HCT116 (cell line): Measurements from ENCODE around the gene ADPGK. TPM values are rescaled to one million over a fixed set of nuclear protein-coding genes. Genes with fewer than 3 reads are reported as not detected.

ENCODE experiments used
- ATAC-seq: fragments of 200-7000 bp; cut with Tn5 transposase; 2 replicates; pipeline ENCODE4 v1.9.1; 2020; ENCODE audit warnings: mild to moderate bottlenecking, moderate library complexity
- BruUV-seq: library from RNA; stranded (reverse); fragments of 400-500 nt; replicated peaks from 2 replicates; lab custom pipeline; 2021; lab: Mats Ljungman, UMichigan
- CTCF ChIA-PET: fragments of 300-600 bp; sonication (Branson Sonifier 250); formaldehyde crosslinking; loops from one replicate; lab custom pipeline; 2021; ENCODE audit warnings: antibody characterized with exemption; lab: Charles Lee
- POLR2A ChIA-PET: fragments of 300-600, 350-600 bp; sonication (Branson Sonifier 250); formaldehyde crosslinking; loops from one replicate; lab custom pipeline; 2021; ENCODE audit warnings: antibody characterized with exemption; lab: Charles Lee
- RAD21 ChIA-PET, 2 experiments: fragments of 300-600 bp; sonication (Branson Sonifier 250); formaldehyde crosslinking; loops; one replicate each; lab custom pipeline; 2023; ENCODE audit warnings: low total read pairs in 2 of 2; ENCODE audit not compliant: uncharacterized antibody in 2 of 2, unreplicated experiment in 2 of 2, low non-redundant PET in 1 of 2; lab: Charles Lee
- DNase-seq: peaks from one replicate; pipeline ENCODE4 v3.0.0-alpha.2; 2010; ENCODE audit warnings: low read depth, low spot score
- H2AFZ ChIP-seq: fragments of 200-600 bp; shearing (Covaris generic), sonication (generic); 2 replicates; pipeline ENCODE4 v1.6.1; 2017; ENCODE audit warnings: low read depth, mixed run types, mixed read lengths, antibody characterized with exemption, low read length; ENCODE audit not compliant: poor library complexity, severe bottlenecking
- H3K27ac ChIP-seq: 2 replicates; pipeline ENCODE4 v1.5.1; 2012; ENCODE audit warnings: low read depth, low read length
- H3K27me3 ChIP-seq: fragments of 200-600 bp; sonication (generic); 2 replicates; pipeline ENCODE4 v1.6.1; 2016; ENCODE audit warnings: mixed run types, low read length, mixed read lengths; ENCODE audit not compliant: insufficient read depth
- H3K36me3 ChIP-seq, 2 experiments: fragments of 200-500 bp in 1 of 2; fragments of 200-600 bp in 1 of 2; sonication (Bioruptor generic) in 1 of 2; sonication (generic) in 1 of 2; 2 replicates each; pipeline versions ENCODE4 v1.5.1 to v1.6.1; 2014 to 2016; ENCODE audit warnings: low read length in 2 of 2, inconsistent platforms in 1 of 2, mixed read lengths in 1 of 2, mixed run types in 1 of 2; ENCODE audit not compliant: insufficient read depth in 2 of 2, control insufficient read depth in 1 of 2
- H3K4me1 ChIP-seq, 2 experiments: fragments of 200-600 bp in 1 of 2; sonication (generic) in 1 of 2; 2 replicates each; pipeline versions ENCODE4 v1.5.1 to v1.6.1; 2012 to 2017; ENCODE audit warnings: low read length in 2 of 2, inconsistent platforms in 1 of 2, mild to moderate bottlenecking in 1 of 2, mixed read lengths in 1 of 2, mixed run types in 1 of 2, moderate library complexity in 1 of 2; ENCODE audit not compliant: insufficient read depth in 2 of 2, control insufficient read depth in 1 of 2
- H3K4me2 ChIP-seq: fragments of 200-600 bp; sonication (generic); 2 replicates; pipeline ENCODE4 v1.6.1; 2017; ENCODE audit warnings: mixed run types, low read length, mixed read lengths
- H3K4me3 ChIP-seq, 2 experiments: fragments of 200-600 bp in 1 of 2; sonication (generic) in 1 of 2; replicated peaks in 1 of 2; 2 replicates each; pipeline ENCODE4 v1.5.1; 2011 to 2016; ENCODE audit warnings: low read length in 2 of 2, control low read depth in 1 of 2, low read depth in 1 of 2, mild to moderate bottlenecking in 1 of 2, mixed read lengths in 1 of 2, mixed run types in 1 of 2
- H3K79me2 ChIP-seq: fragments of 200-600 bp; sonication (generic); 2 replicates; pipeline ENCODE4 v1.6.1; 2017; ENCODE audit warnings: mild to moderate bottlenecking, mixed run types, low read length, moderate library complexity, mixed read lengths; ENCODE audit not compliant: insufficient read depth
- H3K9ac ChIP-seq: fragments of 200-600 bp; sonication (generic); 2 replicates; pipeline ENCODE4 v1.6.1; 2016; ENCODE audit warnings: low read length, mixed read lengths
- H3K9me2 ChIP-seq: fragments of 200-600 bp; sonication (generic), shearing (Covaris generic); 2 replicates; pipeline ENCODE4 v1.6.1; 2017; ENCODE audit warnings: mixed run types, mild to moderate bottlenecking, moderate library complexity; ENCODE audit not compliant: insufficient read depth
- H3K9me3 ChIP-seq, 2 experiments: fragments of 200-500 bp in 1 of 2; fragments of 200-600 bp in 1 of 2; sonication (Bioruptor generic) in 1 of 2; sonication (generic) in 1 of 2; 2 replicates each; pipeline ENCODE4 v1.6.1; 2014 to 2017; ENCODE audit warnings: low read length in 2 of 2, mixed read lengths in 2 of 2, inconsistent platforms in 1 of 2, low read depth in 1 of 2, mild to moderate bottlenecking in 1 of 2, mixed run types in 1 of 2, moderate library complexity in 1 of 2; ENCODE audit not compliant: control insufficient read depth in 1 of 2, insufficient read depth in 1 of 2
- H4K20me1 ChIP-seq: fragments of 200-600 bp; sonication (generic), shearing (Covaris generic); 2 replicates; pipeline ENCODE4 v1.6.1; 2017; ENCODE audit warnings: mixed run types, mild to moderate bottlenecking, moderate library complexity; ENCODE audit not compliant: insufficient read depth
- CEBPB ChIP-seq: IDR thresholded peaks from 2 replicates; pipeline ENCODE4 v1.6.1; 2012; ENCODE audit warnings: low read depth
- EGR1 ChIP-seq: IDR thresholded peaks from 2 replicates; pipeline ENCODE4 v1.6.1; 2012; ENCODE audit warnings: low read depth
- EZH2 ChIP-seq: fragments of 200-600 bp; sonication (generic); IDR thresholded peaks from 2 replicates; pipeline ENCODE4 v1.6.1; 2017; ENCODE audit warnings: antibody characterized with exemption, mixed run types
- FOSL1 ChIP-seq: IDR thresholded peaks from 2 replicates; pipeline ENCODE4 v1.6.1; 2012; ENCODE audit warnings: low read depth
- JUND ChIP-seq: IDR thresholded peaks from 2 replicates; pipeline ENCODE4 v1.6.1; 2012
- RAD21 ChIP-seq: IDR thresholded peaks from 2 replicates; pipeline ENCODE4 v1.6.1; 2012; ENCODE audit warnings: low read depth, mild to moderate bottlenecking
- SIN3A ChIP-seq: IDR thresholded peaks from 2 replicates; pipeline ENCODE4 v1.6.1; 2012; ENCODE audit warnings: low read depth
- SRF ChIP-seq: IDR thresholded peaks from 2 replicates; pipeline ENCODE4 v1.6.1; 2012; ENCODE audit warnings: low read depth
- TCF7L2 ChIP-seq: IDR thresholded peaks from 2 replicates; pipeline ENCODE4 v1.7.0; 2011; ENCODE audit warnings: borderline replicate concordance, inconsistent platforms; ENCODE audit not compliant: insufficient read depth, insufficient read length; ENCODE audit errors: extremely low read depth
- ZFX ChIP-seq: fragments of 450-650 bp; IDR thresholded peaks from 2 replicates; pipeline ENCODE4 v1.6.1; 2017
- ZNF274 ChIP-seq: fragments of 200-500 bp; sonication (Bioruptor generic); IDR thresholded peaks from 2 replicates; pipeline ENCODE4 v1.6.1; 2014; ENCODE audit warnings: mild to moderate bottlenecking, low read depth, low read length, inconsistent platforms
- intact Hi-C: fragments of 100-400 bp; cut with micrococcal nuclease; formaldehyde crosslinking; loops from 2 replicates; pipeline ENCODE4 v1.10.0; 2022
- total RNA-seq: library from RNA; stranded (reverse); gene quantifications from one replicate; pipeline ENCODE4 v1.2.1, GENCODE V29; 2021; ENCODE audit not compliant: unreplicated experiment
- TF ChIP-seq, protein P1 (sequence below): IDR thresholded peaks from 2 replicates; pipeline ENCODE4 v1.6.1; 2011; ENCODE audit warnings: mild to moderate bottlenecking, low read length, moderate library complexity; ENCODE audit not compliant: insufficient replicate concordance; ENCODE audit errors: extremely low read depth
- TF ChIP-seq, protein P2 (sequence below): IDR thresholded peaks from 2 replicates; pipeline ENCODE4 v1.6.1; 2012
- TF ChIP-seq, protein P3 (sequence below): IDR thresholded peaks from 2 replicates; pipeline ENCODE4 v1.6.1; 2012
- TF ChIP-seq, protein P4 (sequence below): IDR thresholded peaks from 2 replicates; pipeline ENCODE4 v1.6.1; 2012; ENCODE audit warnings: low read depth

ADPGK gene
- total RNA-seq, 1 experiment from 2014 or later = 41.5 TPM

DNA sequence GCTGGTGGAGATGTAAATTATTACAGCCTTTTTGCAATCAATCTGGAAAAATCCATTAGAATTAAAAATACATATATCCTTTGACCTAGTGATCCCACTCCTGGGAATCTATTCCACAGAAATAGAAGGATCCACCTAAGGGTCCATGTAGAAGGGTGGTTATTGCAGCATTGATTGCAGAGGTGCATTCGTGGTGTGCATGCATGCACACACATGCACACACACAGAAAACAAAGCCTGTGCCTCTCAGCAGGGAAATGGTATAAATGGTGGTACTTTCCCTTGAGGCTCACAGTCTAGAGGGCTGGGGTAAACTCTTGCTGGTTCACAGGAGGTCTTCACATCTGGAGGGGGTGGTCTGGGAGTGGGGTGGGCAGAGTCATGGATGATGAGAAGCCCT lies 19.4 kb upstream of the ADPGK start:
- Histone ChIP-seq H3K9me3 (no peaks in the 10 kb centered on the region), H2AFZ (no peak overlapping the region), H3K79me2 (no peaks in the 10 kb centered on the region), H3K27ac (no peak overlapping the region), H3K4me3 (no peak overlapping the region), H3K9ac (no peak overlapping the region), H3K36me3 (no peaks in the 10 kb centered on the region), H3K4me1 (no peaks in the 10 kb centered on the region), H4K20me1 (no peaks in the 10 kb centered on the region), H3K4me2 (no peak overlapping the region), H3K9me2 (no peaks in the 10 kb centered on the region), H3K27me3 (peaks cover 6% of the 10 kb centered on the region; the same call in 1 of the 2 replicates)
- intact Hi-C loops = no loop called here
- CTCF ChIA-PET = interaction anchor here (1.4 kb wide), 1 partner anchor 438 kb away, joined by 3 read pairs; no protein-coding TSS in a partner anchor
- POLR2A ChIA-PET = no interaction called here
- RAD21 ChIA-PET = no interaction called here
- ATAC-seq (no peak), DNase-seq (no peak)
- TF ChIP-seq FOSL1 (no peak), JUND (no peak), RAD21 (no peak), SIN3A (no peak), ZNF274 (no peak), SRF (no peak), TCF7L2 (no peak), CEBPB (no peak), EGR1 (no peak), ZFX (no peak), EZH2 (no peak)
- TF ChIP-seq, protein P1, sequence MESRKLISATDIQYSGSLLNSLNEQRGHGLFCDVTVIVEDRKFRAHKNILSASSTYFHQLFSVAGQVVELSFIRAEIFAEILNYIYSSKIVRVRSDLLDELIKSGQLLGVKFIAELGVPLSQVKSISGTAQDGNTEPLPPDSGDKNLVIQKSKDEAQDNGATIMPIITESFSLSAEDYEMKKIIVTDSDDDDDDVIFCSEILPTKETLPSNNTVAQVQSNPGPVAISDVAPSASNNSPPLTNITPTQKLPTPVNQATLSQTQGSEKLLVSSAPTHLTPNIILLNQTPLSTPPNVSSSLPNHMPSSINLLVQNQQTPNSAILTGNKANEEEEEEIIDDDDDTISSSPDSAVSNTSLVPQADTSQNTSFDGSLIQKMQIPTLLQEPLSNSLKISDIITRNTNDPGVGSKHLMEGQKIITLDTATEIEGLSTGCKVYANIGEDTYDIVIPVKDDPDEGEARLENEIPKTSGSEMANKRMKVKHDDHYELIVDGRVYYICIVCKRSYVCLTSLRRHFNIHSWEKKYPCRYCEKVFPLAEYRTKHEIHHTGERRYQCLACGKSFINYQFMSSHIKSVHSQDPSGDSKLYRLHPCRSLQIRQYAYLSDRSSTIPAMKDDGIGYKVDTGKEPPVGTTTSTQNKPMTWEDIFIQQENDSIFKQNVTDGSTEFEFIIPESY = no peak
- TF ChIP-seq, protein P2, sequence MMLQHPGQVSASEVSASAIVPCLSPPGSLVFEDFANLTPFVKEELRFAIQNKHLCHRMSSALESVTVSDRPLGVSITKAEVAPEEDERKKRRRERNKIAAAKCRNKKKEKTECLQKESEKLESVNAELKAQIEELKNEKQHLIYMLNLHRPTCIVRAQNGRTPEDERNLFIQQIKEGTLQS = no peak
- TF ChIP-seq, protein P3, sequence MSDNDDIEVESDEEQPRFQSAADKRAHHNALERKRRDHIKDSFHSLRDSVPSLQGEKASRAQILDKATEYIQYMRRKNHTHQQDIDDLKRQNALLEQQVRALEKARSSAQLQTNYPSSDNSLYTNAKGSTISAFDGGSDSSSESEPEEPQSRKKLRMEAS = no peak
- TF ChIP-seq, protein P4, sequence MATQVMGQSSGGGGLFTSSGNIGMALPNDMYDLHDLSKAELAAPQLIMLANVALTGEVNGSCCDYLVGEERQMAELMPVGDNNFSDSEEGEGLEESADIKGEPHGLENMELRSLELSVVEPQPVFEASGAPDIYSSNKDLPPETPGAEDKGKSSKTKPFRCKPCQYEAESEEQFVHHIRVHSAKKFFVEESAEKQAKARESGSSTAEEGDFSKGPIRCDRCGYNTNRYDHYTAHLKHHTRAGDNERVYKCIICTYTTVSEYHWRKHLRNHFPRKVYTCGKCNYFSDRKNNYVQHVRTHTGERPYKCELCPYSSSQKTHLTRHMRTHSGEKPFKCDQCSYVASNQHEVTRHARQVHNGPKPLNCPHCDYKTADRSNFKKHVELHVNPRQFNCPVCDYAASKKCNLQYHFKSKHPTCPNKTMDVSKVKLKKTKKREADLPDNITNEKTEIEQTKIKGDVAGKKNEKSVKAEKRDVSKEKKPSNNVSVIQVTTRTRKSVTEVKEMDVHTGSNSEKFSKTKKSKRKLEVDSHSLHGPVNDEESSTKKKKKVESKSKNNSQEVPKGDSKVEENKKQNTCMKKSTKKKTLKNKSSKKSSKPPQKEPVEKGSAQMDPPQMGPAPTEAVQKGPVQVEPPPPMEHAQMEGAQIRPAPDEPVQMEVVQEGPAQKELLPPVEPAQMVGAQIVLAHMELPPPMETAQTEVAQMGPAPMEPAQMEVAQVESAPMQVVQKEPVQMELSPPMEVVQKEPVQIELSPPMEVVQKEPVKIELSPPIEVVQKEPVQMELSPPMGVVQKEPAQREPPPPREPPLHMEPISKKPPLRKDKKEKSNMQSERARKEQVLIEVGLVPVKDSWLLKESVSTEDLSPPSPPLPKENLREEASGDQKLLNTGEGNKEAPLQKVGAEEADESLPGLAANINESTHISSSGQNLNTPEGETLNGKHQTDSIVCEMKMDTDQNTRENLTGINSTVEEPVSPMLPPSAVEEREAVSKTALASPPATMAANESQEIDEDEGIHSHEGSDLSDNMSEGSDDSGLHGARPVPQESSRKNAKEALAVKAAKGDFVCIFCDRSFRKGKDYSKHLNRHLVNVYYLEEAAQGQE = no peak
- BruUV-seq = no TSS peak
